CD14-positive monocyte (primary cell): ENCODE results near the gene UGT1A10. TPM values are rescaled to one million over a fixed set of nuclear protein-coding genes. Genes with fewer than 3 reads are reported as not detected.

Experiments
- DNase-seq, 3 donors: peaks; one replicate each; pipeline ENCODE4 v3.0.0-alpha.2; 2011 to 2022
- H2AFZ ChIP-seq: 2 replicates; pipeline ENCODE4 v1.6.0; 2012; ENCODE audit warnings: mild to moderate bottlenecking, low read depth, low read length, inconsistent platforms; ENCODE audit not compliant: insufficient read depth, poor library complexity, severe bottlenecking
- H3K27ac ChIP-seq, 2 donors: 1 replicate in 1 of 2; 2 replicates in 1 of 2; pipeline ENCODE4 v1.5.1; 2012 to 2013; ENCODE audit warnings: low read length in 2 of 2, control low read depth in 1 of 2, inconsistent platforms in 1 of 2, low read depth in 1 of 2, mild to moderate bottlenecking in 1 of 2
- H3K27me3 ChIP-seq, 2 donors: one replicate each; pipeline versions ENCODE4 v1.6.0 to v1.6.1; 2011 to 2013; ENCODE audit warnings: low read length in 2 of 2; ENCODE audit not compliant: control insufficient read depth in 2 of 2, insufficient read depth in 2 of 2
- H3K36me3 ChIP-seq, 2 donors: replicated peaks in 1 of 2; 1 replicate in 1 of 2; 2 replicates in 1 of 2; pipeline versions ENCODE4 v1.5.1 to v1.6.1; 2012 to 2013; ENCODE audit warnings: low read length in 2 of 2, control low read depth in 1 of 2, inconsistent platforms in 1 of 2, mild to moderate bottlenecking in 1 of 2; ENCODE audit not compliant: insufficient read depth in 2 of 2, control insufficient read depth in 1 of 2
- H3K4me1 ChIP-seq, 2 donors: 1 replicate in 1 of 2; 2 replicates in 1 of 2; pipeline versions ENCODE4 v1.5.1 to v1.6.1; 2012 to 2013; ENCODE audit warnings: low read length in 2 of 2, control low read depth in 1 of 2, inconsistent platforms in 1 of 2, mild to moderate bottlenecking in 1 of 2, moderate library complexity in 1 of 2; ENCODE audit not compliant: insufficient read depth in 2 of 2, control insufficient read depth in 1 of 2
- H3K4me2 ChIP-seq: replicated peaks from 2 replicates; pipeline ENCODE3; 2012; ENCODE audit warnings: low read length, moderate library complexity, mild to moderate bottlenecking; ENCODE audit not compliant: poor library complexity, severe bottlenecking; ENCODE audit errors: extremely low read depth
- H3K4me3 ChIP-seq, 3 experiments: fragments of 200-600 bp in 1 of 3; sonication (generic) in 1 of 3; replicated peaks in 1 of 3; 1 replicate in 2 of 3; 2 replicates in 1 of 3; pipeline ENCODE4 v1.5.1; 2011 to 2013; ENCODE audit warnings: low read length in 3 of 3, mild to moderate bottlenecking in 3 of 3, control low read depth in 2 of 3, low read depth in 2 of 3, inconsistent platforms in 1 of 3, moderate library complexity in 1 of 3
- H3K79me2 ChIP-seq: 2 replicates; pipeline ENCODE4 v1.6.0; 2012; ENCODE audit warnings: mild to moderate bottlenecking, control low read depth, inconsistent platforms, low read length, moderate library complexity; ENCODE audit not compliant: insufficient read depth
- H3K9ac ChIP-seq: 2 replicates; pipeline ENCODE4 v1.6.0; 2017; ENCODE audit warnings: low read length, mild to moderate bottlenecking; ENCODE audit not compliant: insufficient read depth, poor library complexity, severe bottlenecking
- H3K9me3 ChIP-seq, 2 donors: replicated peaks in 1 of 2; 1 replicate in 1 of 2; 2 replicates in 1 of 2; pipeline versions ENCODE4 v1.5.1 to v1.6.1; 2012 to 2013; ENCODE audit warnings: low read length in 2 of 2, control low read depth in 1 of 2; ENCODE audit not compliant: control insufficient read depth in 1 of 2, insufficient read depth in 1 of 2
- H4K20me1 ChIP-seq: 2 replicates; pipeline ENCODE4 v1.6.0; 2012; ENCODE audit warnings: mild to moderate bottlenecking, low read length, control low read depth, moderate library complexity; ENCODE audit not compliant: insufficient read depth
- H3K27ac Mint-ChIP-seq, 7 donors: one replicate each; pipeline ENCODE4 v1.8.0; 2020; ENCODE audit warnings: mild to moderate bottlenecking in 7 of 7, mixed read lengths in 7 of 7, moderate library complexity in 6 of 7, inconsistent platforms in 2 of 7
- H3K27me3 Mint-ChIP-seq, 3 donors: one replicate each; pipeline ENCODE4 v1.8.0; 2021 to 2022; ENCODE audit warnings: low read depth in 3 of 3, mild to moderate bottlenecking in 3 of 3, mixed read lengths in 3 of 3, moderate library complexity in 3 of 3, inconsistent platforms in 1 of 3
- H3K36me3 Mint-ChIP-seq, 2 donors: one replicate each; pipeline ENCODE4 v1.8.0; 2020; ENCODE audit warnings: mixed read lengths in 2 of 2, inconsistent platforms in 1 of 2, mild to moderate bottlenecking in 1 of 2
- H3K4me1 Mint-ChIP-seq: one replicate; pipeline ENCODE4 v1.8.0; 2020; ENCODE audit warnings: mild to moderate bottlenecking, mixed read lengths
- H3K4me3 Mint-ChIP-seq, 2 donors: one replicate each; pipeline ENCODE4 v1.8.0; 2020; ENCODE audit warnings: mild to moderate bottlenecking in 2 of 2, mixed read lengths in 2 of 2, moderate library complexity in 1 of 2
- H3K9me3 Mint-ChIP-seq, 7 donors: one replicate each; pipeline ENCODE4 v1.8.0; 2020 to 2022; ENCODE audit warnings: mixed read lengths in 7 of 7, mild to moderate bottlenecking in 6 of 7, moderate library complexity in 6 of 7, inconsistent platforms in 2 of 7
- WGBS: methylation state at CpG from one replicate; pipeline ENCODE4 v1.1.5; 2013; ENCODE audit warnings: missing lambda C conversion rate; ENCODE audit not compliant: insufficient coverage; 5-methylcytosine and 5-hydroxymethylcytosine counted together
- intact Hi-C, 2 donors: fragments of 100-400 bp; cut with micrococcal nuclease; formaldehyde crosslinking; loops; one replicate each; pipeline versions ENCODE4 v1.15.0 to v1.15.1; 2023
- polyA plus RNA-seq, 3 donors: library from polyadenylated mRNA; depleted of rRNA in 1 of 3; unstranded in 2 of 3; stranded (reverse) in 1 of 3; fragments of 300-500 nt in 2 of 3; fragments of >200 nt in 1 of 3; fragmentation: Illumina TruSeq in 2 of 3; gene quantifications; 1 replicate in 2 of 3; 2 replicates in 1 of 3; pipeline ENCODE4 v1.2.3, GENCODE V29; 2012 to 2021
- TF ChIP-seq, protein P1 (sequence below): fragments of 200-600 bp; IDR thresholded peaks from one replicate; pipeline ENCODE4 v1.8.0; 2022; ENCODE audit warnings: antibody characterized with exemption, mild to moderate bottlenecking

Gene UGT1A10
- polyA plus RNA-seq, 3 donors, result not detected

DNA sequence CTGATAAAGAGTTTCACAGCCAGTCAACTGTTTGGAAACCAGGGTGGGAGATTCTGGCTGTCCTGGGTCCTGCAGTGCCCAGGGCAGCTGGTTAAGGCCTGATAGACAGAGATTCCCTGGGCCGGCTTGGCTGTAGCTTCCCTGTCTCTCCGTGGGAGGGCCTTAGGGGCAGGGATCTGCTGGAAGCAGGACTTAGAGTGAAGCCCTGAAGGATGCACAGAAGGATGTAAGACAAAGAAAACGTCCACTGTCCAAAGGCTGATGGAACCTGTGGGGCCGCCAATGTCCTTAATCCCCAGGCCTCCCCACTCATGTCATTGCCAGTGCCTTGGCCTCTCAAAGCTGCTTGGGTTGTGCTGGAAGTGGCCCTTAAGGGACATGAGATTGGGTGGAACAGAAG, 174.8 kb downstream of the UGT1A10 start:
- Histone ChIP-seq H4K20me1 (no peaks in the 10 kb centered on the region), H3K79me2 (no peaks in the 10 kb centered on the region), H2AFZ (no peak overlapping the region), H3K4me3 (no peak overlapping the region), H3K36me3 (no peaks in the 10 kb centered on the region), H3K9me3 (no peaks in the 10 kb centered on the region), H3K27me3 (no peaks in the 10 kb centered on the region), H3K27ac (no peak overlapping the region), H3K4me2 (no peak overlapping the region), H3K4me1 (no peaks in the 10 kb centered on the region), H3K9ac (no peak overlapping the region)
- Mint-ChIP-seq H3K4me1 (no peaks in the 10 kb centered on the region), H3K4me3 (no peak overlapping the region), H3K36me3 (no peaks in the 10 kb centered on the region), H3K9me3 (peaks cover 0 to 6% (median 2%) of the 10 kb centered on the region in 7 donors), H3K27me3 (peaks cover 2 to 7% (median 5%) of the 10 kb centered on the region in 3 donors), H3K27ac (no peak overlapping the region)
- TF ChIP-seq, protein P1, sequence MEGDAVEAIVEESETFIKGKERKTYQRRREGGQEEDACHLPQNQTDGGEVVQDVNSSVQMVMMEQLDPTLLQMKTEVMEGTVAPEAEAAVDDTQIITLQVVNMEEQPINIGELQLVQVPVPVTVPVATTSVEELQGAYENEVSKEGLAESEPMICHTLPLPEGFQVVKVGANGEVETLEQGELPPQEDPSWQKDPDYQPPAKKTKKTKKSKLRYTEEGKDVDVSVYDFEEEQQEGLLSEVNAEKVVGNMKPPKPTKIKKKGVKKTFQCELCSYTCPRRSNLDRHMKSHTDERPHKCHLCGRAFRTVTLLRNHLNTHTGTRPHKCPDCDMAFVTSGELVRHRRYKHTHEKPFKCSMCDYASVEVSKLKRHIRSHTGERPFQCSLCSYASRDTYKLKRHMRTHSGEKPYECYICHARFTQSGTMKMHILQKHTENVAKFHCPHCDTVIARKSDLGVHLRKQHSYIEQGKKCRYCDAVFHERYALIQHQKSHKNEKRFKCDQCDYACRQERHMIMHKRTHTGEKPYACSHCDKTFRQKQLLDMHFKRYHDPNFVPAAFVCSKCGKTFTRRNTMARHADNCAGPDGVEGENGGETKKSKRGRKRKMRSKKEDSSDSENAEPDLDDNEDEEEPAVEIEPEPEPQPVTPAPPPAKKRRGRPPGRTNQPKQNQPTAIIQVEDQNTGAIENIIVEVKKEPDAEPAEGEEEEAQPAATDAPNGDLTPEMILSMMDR, result no peak
- no peak for DNase-seq
- WGBS, result 92% methylated on average over 2 of the region's 4 CpGs
- intact Hi-C loops, result no loop called here

DNA sequence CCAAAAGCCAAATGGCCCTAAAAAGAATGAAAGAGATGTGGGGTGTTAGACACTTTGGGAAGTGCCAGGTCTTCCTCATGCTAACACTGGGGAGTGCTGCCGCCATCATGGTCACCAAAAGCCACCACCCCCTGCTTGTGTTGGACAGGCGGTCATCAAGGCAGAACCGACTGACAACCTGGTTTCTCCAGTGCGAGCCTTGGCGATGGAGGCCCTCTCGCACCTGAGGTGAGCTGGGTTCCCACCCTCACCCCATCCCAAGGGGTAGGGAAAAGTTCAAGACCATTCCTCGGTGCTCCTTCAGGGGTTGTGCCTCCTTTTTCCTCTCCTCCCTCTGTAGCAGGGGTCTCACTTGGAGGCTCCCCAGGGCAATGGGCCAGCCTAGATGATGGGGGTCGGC, 175.5 kb downstream of the UGT1A10 start:
- no peak overlapping the region for H3K27ac ChIP-seq
- no peaks in the 10 kb centered on the region for H3K79me2 ChIP-seq
- H3K4me2 ChIP-seq, result no peak overlapping the region
- H3K4me3 ChIP-seq, result no peak overlapping the region
- TF ChIP-seq, protein P1, result no peak
- no peaks in the 10 kb centered on the region for H3K9me3 ChIP-seq
- no peaks in the 10 kb centered on the region for H3K4me1 ChIP-seq
- Mint-ChIP-seq H3K9me3 (peaks cover 0 to 6% (median 2%) of the 10 kb centered on the region in 7 donors), H3K36me3 (no peaks in the 10 kb centered on the region), H3K27me3 (peaks cover 2 to 8% (median 7%) of the 10 kb centered on the region in 3 donors), H3K4me1 (no peaks in the 10 kb centered on the region), H3K27ac (peak overlapping the region in 1 of 7 donors; percentile 61), H3K4me3 (no peak overlapping the region)
- H3K36me3 ChIP-seq, result no peaks in the 10 kb centered on the region
- intact Hi-C loops, result no loop called here
- 100% methylated on average over 1 of the region's 8 CpGs for WGBS
- H4K20me1 ChIP-seq, result no peaks in the 10 kb centered on the region
- no peak overlapping the region for H2AFZ ChIP-seq
- no peaks in the 10 kb centered on the region for H3K27me3 ChIP-seq
- DNase-seq, result no peak
- no peak overlapping the region for H3K9ac ChIP-seq
